GM18505 (cell line): Measurements from ENCODE around the gene XKR7.
"Not testable (repeated sequence)": the region's sequence is repeated elsewhere in the genome, so short reads cannot be mapped to it uniquely, and the experiment has no call there.

Source experiments
- ATAC-seq: cut with Tn5 transposase; IDR thresholded peaks from one replicate; pipeline ENCODE4 v1.9.1; 2021; ENCODE audit not compliant: unreplicated experiment
- POLR2A ChIP-seq: IDR thresholded peaks from 4 replicates; pipeline ENCODE4 v1.6.1; 2011; ENCODE audit warnings: borderline replicate concordance; ENCODE audit not compliant: insufficient read depth, insufficient read length; ENCODE audit errors: extremely low read depth

XKR7 gene, protein sequence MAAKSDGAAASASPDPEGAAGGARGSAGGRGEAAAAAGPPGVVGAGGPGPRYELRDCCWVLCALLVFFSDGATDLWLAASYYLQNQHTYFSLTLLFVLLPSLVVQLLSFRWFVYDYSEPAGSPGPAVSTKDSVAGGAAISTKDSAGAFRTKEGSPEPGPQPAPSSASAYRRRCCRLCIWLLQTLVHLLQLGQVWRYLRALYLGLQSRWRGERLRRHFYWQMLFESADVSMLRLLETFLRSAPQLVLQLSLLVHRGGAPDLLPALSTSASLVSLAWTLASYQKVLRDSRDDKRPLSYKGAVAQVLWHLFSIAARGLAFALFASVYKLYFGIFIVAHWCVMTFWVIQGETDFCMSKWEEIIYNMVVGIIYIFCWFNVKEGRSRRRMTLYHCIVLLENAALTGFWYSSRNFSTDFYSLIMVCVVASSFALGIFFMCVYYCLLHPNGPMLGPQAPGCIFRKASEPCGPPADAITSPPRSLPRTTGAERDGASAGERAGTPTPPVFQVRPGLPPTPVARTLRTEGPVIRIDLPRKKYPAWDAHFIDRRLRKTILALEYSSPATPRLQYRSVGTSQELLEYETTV

DNA sequence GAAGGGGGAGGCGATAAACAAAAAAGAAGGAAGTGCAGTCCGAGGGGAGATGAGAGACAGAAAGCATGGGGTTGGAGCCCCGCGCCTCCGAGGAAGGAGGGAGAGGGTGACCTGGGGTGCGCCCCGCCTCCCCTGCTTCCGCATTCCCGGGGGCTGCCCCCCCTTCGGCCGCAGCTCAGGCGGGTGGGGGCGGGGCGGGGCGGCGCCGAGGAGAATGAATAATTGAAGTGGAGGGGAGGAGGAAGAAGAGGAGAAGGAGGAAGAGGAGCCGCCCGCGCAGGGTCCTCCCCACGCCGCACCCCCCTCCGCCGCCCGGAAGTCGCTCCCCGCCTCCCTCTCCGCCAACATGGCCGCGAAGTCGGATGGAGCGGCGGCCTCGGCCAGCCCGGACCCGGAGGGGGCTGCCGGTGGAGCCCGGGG, at the start of gene XKR7:
XKR7 (plus strand) TSS at position 322 of the 420 bp plus-strand sequence; CDS start at position 347, 25 bp downstream.
- ATAC-seq, result no peak

DNA sequence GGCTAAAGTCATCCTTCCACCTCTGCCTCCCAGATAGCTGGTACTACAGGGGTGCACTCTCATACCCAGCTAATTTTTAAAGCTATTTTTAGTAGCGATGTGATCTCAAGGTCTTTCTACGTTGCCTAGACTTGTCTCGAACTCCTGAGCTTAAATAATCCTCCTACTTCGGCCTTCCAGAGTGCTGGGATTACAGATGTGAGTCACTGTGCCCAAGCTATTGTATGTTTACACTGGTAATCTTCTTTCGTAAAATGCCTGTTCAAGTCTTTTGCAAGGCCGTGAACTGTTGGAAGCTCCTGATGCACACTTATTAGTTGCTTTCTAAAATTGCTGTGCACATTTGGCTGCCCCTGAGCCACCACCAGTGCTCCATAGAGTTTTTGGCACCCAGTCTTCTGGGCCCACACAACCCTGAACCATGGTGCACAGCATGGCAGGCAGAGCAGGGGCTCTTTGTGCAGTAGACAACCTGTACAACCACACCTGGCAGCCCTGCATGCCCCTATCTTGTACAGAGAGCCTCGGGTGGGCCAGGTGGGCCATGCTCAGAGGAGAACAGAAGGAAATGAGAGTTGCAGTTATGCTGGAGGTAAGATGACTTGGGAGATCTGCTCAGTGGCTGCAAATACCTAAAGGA, 49.4 kb upstream of the XKR7 start:
- ATAC-seq, result no peak

More for the DNA sequence above, at the start of gene XKR7:
- no peak for TF ChIP-seq POLR2A

DNA sequence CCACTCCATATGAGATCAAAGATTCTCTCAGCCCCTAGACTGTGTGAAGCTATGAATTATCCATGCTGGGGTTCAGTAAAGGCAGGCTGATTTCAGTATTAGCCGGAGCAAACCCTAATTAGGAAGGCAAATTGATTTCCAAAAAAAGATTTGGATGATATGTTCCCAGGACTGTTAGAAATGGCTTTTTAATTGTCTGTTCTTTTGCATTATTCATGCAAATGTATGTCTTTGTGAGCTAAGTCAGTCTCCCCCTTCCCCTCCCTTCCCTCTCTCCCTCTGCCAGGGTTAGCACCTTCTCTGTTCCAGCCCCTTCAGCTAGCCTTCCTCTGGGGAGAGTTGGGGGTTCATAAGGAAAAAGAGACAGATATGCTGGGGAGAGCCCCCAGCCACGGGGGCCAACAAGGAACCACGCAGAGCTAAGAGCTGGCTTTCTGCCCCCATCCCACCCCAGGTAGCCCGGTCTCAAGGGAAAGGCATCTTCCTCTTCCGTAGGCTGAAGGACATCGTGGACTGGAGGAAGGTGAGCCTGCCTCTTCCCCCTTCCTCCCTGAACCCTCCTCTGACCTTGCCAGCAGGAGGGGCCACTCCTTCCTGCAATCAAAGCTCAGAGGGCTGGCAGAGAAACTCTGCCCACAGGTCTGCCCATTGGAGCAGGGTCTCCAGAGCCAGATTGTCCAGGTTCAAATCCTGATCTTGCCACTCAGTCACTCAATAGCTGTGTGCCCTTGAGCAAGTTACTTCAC, 48.4 kb upstream of the XKR7 start:
- ATAC-seq, result no peak
- no peak for TF ChIP-seq POLR2A

More for the DNA sequence above, 49.4 kb upstream of the XKR7 start:
- TF ChIP-seq POLR2A, result no peak

DNA sequence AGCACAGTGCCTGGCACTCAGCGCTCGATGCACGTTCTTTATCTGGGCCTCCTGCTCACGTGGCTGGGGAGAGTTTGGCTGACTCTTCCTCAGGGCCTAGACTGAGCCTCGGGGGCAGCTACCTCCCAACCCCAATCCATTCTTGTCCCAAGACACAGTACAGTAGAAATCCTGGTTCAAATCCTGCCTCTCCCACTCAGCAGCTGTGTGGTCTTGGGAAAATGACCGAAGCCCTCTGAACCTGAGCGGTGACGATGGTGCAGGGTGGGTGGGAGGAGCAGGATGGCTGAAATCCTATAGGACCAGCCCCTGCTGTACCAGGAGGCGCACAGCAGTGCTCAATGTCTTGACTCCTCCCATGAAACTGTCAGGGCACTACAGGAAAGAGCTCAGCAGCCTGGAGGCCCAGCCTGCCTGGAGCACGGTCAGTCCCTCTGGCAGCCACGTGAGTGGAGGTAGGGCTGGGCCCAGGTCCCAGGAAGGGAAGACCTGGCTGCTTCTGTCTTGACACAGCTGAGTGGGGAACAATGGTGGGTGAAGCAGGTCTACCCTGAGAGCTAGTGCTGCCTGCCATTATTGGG, 47.6 kb upstream of the XKR7 start:
- no peak for ATAC-seq
- TF ChIP-seq POLR2A, result no peak

DNA sequence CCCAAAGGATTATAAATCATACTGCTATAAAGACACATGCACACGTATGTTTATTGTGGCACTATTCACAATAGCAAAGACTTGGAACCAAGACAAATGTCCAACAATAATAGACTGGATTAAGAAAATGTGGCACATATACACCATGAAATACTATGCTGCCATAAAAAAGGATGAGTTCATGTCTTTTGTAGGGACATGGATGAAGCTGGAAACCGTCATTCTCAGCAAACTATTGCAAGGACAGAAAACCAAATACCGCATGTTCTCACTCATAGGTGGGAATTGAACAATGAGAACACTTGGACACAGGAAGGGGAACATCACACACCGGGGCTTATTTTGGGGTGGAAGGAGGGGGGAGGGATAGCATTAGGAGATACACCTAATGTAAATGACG, 46.5 kb upstream of the XKR7 start:
- ATAC-seq, result not testable (repeated sequence)

DNA sequence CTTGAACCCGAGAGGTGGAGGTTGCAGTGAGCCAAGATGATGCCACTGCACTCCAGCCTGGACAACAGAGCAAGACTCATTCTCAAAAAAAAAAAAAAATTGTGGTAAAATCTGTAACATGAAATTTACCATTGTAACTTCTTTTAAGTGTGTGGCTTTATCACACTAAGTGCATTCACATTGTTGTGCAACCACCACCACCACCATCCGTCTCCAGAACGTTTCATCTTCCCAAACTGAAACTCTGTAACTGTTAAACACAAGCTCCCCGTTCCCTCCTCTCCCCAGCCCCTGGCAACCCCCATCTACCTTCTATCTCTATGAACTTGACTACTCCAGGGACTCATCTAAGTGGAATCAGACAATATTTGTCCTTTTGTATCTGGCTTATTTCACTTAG, 45.8 kb upstream of the XKR7 start:
- TF ChIP-seq POLR2A, result no peak
- no peak for ATAC-seq

DNA sequence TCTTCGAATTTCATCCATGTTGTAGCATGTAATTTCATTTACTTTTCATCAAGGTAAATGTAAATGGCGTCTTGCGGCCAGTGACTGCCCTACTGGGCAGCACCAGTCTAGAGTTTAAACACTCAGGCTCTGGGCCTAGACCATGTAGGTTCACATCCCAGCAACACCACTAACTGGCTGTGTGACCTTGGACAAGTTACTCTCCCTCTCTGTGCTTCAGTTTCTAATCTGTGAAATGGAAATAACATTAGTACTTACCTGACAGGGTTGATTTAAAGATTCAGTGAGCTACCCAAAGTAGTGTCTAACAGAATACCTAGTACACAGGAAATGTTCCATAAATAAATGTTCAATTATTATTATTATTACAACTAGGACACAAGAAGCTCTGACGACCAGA, 45.4 kb upstream of the XKR7 start:
- no peak for TF ChIP-seq POLR2A
- ATAC-seq, result no peak

DNA sequence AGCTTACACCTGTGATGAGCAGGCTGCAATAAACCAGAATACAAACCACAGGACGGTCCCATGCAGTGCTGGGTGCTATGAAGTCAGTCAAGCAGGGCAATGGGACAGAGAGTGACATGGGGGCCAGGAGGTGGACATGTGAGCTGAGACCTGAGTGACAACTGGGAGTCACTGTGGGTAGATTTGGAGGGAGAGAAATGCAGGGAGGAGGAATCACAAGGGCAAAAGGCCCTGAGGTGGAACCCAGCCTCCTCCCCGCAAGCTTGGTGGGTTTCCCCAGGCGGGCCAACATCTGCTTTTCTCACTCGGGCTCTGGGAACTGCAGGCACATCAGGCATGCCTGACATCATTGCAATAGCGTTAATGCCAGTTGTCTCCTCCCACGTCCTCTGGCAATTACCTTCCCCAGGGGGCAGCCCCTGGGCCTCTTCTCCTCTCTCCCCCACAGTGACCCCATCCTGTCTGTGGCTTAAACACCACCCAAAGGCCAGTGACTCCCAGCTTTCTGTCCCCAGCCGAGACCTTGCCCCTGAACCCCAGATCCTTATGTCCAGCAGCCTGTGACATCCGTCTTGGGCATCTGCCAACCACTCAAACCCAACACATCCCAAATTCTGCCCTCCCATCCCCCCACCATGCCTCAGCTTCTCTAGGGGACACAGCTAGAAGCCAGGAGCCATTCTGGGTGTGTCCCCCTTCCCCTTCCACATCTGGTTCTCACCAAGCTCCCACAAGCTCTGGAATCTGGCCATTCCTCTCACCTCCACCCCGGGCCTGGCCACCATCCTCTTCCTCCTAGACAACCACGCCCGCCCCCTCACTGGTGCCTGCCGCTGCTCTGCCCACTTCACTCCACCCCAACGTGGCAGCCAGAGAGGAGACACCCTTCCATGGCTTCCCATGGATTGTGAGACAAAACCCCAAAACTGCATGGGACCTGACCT, 44.3 kb upstream of the XKR7 start:
- ATAC-seq, result no peak
- TF ChIP-seq POLR2A, result no peak

DNA sequence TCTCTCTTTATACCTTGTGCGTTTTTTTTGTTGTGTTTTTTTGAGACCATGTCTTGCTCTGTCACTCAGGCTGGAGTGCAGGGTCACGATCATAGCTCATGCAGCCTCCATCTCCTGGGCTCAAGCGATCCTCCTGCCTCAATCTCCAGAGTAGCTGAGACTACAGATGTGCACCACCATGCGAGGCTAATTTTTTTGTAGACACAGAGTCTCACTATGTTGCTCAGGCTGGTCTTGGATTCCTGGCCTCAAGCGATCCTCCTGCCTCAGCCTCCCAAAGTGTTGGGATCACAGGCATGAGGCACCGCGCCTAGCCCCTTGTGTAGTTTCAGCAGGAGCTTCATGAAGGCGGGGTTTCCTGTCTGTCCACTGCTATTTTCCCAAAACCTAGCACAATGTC, 43.4 kb upstream of the XKR7 start:
- no peak for ATAC-seq
- TF ChIP-seq POLR2A, result no peak

DNA sequence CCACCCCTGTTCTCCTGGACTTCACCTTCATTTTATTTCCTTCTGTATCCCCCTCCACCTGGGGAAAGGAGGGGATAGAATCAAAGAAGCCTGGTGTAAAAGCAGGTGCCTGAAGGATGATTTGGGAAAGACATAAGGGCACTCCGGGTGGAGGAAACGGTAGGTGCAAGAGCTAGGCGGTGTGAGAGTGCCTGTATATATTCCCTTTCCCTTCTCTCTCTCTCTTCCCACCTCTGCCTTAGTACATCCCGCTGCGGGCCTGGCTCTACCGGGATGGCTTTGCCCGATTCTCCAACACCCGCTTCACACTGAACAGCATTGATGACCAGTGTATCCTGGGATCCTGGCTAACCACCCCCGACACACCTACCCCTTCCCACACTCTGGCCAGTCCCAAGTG, 42.3 kb upstream of the XKR7 start:
- no peak for ATAC-seq
- no peak for TF ChIP-seq POLR2A

DNA sequence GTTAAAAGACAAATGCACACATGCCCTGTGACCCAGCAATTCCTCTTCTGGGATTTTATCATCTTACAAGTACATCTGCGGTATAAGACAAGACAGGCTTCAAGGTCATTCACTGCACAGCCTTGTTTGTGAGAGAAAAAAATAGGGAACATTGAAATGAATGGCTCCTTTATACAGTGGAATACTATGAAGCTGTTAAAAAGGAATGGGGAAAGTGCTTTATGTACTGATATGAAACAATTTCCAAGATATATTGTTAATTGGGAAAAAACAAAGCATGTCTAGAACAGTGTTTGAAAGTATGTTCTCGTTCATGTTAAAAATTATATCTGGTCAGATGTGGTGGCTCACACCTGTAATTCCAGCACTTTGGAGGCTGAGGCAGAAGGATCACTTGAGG, 41.5 kb upstream of the XKR7 start:
- no peak for ATAC-seq
- no peak for TF ChIP-seq POLR2A

DNA sequence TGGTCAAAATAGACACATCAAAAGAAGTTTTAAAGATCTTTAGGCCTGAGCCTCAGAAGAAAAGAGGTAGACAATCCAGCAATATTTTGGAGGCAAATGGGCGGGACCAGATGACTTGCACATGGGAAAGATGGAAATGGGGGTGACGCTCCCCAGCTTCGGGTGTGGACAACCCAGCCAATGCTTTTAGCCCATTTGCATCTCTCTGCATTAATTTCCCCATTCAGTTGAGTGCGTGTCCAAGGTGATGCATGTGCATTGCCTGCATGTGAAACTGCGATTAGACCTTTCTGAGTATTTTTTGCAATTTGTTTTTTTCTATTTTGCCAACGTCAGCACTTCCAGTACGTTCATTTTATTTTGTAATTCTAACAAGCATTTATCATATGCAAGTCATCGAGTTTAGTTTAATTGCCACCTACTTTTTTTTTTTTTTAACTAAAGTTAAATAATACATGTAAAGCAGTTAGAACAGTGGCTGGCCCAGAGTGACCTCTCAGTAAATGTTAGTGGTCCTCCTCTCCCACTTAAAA, 40.3 kb upstream of the XKR7 start:
- no peak for ATAC-seq
- TF ChIP-seq POLR2A, result no peak

DNA sequence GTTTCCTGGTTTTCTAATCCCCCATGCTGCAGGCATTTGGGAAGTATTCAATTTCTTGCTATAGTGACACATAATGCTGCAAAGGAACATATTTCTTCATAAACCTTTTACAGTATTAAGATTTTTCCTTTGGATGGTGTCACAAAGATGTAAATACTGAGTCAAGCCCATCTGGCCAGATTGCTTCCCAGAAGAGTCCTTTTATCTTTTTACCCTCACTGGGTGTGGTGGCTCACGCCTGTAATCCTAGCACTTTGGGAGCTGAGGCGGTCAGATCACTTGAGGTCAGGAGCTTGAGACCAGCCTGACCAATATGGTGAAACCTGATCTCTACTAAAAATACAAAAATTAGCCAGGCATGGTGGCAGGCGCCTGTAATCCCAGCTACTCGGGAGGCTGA, 38.3 kb upstream of the XKR7 start:
- ATAC-seq, result not testable (repeated sequence)
